Kidney glomerular epithelial cell (primary cell): Measurements from ENCODE around the gene GGT6.
"Not testable (repeated sequence)": the region's sequence is repeated elsewhere in the genome, so short reads cannot be mapped to it uniquely, and the experiment has no call there.

ENCODE experiments used
- DNase-seq: peaks from one replicate; lab custom pipeline; 2025; lab: John Stamatoyannopoulos, UW

Gene GGT6, protein sequence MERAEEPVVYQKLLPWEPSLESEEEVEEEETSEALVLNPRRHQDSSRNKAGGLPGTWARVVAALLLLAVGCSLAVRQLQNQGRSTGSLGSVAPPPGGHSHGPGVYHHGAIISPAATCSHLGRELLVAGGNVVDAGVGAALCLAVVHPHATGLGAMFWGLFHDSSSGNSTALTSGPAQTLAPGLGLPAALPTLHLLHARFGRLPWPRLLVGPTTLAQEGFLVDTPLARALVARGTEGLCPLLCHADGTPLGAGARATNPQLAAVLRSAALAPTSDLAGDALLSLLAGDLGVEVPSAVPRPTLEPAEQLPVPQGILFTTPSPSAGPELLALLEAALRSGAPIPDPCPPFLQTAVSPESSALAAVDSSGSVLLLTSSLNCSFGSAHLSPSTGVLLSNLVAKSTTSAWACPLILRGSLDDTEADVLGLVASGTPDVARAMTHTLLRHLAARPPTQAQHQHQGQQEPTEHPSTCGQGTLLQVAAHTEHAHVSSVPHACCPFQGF

GRCh38 chr17:4560421-4560820, at the start of gene GGT6:
TSS of gene GGT6 (minus strand) at chr17:4560577. CDS start at chr17:4560521, 56 bp downstream.
- DNase-seq, result no peak

DNA sequence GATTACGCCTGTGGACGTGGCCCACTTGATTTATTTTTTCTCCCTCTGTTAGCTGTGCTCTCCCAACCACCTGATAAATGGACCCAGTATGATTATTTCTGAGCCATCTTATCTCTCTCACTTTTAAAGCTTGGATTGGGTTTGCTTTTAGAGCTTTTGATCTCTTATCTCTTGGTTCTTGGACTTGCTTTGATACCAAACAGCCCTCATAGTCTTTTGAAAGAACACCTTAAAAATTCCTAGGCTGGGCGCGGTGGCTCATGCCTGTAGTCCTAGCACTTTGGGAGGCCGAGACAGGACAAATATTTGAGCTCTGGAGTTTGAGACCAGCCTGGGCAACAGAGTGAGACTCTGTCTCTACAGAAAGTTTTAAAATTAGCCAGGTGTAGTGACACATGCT, 49.8 kb upstream of the GGT6 start:
- no peak for DNase-seq

- DNase-seq, result no peak
Measured at GRCh38 chr17:4609761-4610160, 49.4 kb upstream of the GGT6 start.

- DNase-seq, result peak; percentile 62
Measured at GRCh38 chr17:4607773-4608187, 47.4 kb upstream of the GGT6 start.

DNA sequence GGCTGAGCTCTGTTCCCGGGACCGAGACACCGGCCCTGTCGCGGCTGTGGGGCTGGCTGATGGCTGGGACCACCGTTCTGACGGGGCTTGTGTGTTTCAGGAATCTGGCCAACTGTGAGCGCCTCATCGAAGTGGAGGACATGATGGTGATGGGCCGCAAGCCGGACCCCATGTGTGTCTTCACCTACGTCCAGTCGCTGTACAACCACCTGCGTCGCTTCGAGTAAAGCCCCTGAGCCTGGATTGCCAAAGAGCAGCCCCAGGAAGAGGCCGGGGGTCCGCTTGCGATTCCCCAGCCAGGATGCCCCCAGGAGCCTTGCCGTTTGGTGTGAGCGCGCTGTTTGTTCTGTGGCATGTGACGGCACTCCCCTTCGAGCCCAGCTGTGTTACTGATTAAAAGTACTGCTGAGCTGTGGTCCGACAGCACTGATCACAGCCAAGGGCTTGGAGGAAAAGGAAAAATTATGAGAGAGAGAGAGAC, 46.9 kb upstream of the GGT6 start:
- no peak for DNase-seq

DNA sequence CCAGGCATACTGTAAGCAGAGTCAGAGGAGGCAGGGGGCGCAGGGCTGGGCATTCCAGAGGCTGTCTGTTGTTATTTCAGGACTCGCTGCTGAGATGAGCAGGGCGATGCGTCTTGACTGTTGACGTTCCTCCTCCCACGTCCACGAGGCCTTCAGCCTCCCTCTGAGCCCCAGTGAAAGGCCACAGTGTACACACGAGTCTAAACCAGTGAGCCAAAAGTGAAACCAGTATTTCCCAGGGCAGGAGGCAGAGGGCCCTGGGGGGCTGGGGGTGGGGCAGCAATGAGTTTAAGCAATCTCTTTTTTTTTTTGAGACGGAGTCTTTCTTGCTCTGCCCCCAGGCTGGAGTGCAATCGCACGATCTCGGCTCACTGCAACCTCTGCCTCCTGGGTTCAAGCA, 45.4 kb upstream of the GGT6 start:
- no peak for DNase-seq

GRCh38 chr17:4604736-4605135, 44.4 kb upstream of the GGT6 start:
- not testable (repeated sequence) for DNase-seq

DNA sequence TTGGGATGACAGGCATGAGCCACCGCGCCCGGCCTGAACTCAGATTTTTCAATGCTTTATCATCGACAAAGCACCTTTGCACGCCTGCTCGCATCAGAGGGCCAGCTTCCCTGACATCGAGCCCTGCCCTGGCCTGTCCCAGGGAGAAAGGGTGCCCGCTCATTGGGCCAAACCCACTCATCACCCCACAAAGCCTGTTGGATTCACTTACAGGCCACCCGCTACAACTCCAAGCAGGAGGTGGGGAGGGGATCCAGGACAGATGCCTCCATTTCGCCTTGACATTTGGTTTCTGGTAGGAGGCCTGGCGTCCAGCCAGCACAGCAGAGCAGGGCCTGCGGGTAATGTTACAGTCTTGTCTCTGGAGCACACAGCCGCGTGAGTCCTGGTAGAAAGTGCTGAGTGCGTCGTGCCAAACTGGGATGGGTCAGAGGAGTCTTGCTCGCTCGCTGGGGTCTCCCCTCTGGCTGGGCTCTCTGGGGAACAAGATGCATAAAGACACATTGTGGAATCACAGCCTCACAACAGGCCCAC, 43.8 kb upstream of the GGT6 start:
- DNase-seq, result no peak

DNA sequence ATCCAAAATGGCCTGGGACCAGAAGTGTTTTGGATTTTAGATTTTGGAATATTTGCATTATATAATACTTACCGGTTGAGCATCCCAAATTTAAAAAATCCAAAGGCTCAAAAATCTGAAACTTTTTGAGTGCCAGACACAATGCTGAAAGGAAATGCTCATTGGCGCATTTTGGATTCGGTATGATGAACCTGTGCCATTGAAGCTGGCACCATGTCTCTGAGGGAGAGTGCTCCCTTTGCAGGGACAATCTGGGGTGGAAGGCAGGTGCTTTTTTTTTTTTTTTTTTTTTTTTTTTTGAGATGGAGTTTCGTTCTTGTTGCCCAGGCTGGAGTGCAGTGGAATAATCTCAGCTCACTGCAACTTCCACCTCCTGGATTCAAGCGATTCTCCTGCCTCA, 41.7 kb upstream of the GGT6 start:
- no peak for DNase-seq

DNA sequence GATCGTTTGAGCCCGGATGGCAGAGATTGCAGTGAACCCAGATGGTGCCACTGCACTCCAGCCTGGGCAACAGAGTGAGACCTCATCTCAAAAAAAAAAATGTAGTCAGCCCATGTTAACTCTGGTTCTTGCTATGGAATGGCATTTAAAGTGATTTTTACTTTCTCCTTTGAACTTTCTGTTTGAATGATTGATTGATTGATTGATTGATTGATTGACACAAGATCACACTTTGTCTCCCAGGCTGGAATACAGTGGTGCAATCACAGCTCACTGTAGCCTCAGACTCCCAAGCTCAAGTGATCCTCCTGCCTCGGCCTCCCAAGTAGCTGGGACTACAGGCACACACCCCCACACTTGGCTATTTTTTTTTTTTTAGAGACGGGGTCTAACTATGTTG, 40.9 kb upstream of the GGT6 start:
- no peak for DNase-seq

DNA sequence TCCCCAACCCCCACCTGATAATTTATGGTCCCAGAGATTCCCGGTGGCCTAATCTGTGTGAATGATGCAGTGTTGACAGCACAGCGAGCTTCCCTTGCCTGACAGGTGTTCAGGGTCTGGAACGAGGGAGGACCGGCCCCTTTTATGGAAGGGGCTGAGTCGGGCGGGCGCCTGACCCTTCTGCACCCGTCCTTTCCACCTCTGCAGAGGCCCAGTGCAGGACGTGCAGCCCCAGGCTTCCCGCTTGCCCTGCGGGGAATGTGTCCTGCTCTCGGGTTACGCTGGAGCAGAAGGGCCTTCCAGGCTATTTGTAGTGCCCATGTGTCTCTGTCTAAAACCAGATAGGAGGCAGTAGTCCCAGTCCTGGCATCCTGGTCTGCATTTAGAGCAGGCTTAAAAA, 40.2 kb upstream of the GGT6 start:
- no peak for DNase-seq

- peak; percentile 58 for DNase-seq
Measured at GRCh38 chr17:4599505-4600281, 39.3 kb upstream of the GGT6 start.

DNA sequence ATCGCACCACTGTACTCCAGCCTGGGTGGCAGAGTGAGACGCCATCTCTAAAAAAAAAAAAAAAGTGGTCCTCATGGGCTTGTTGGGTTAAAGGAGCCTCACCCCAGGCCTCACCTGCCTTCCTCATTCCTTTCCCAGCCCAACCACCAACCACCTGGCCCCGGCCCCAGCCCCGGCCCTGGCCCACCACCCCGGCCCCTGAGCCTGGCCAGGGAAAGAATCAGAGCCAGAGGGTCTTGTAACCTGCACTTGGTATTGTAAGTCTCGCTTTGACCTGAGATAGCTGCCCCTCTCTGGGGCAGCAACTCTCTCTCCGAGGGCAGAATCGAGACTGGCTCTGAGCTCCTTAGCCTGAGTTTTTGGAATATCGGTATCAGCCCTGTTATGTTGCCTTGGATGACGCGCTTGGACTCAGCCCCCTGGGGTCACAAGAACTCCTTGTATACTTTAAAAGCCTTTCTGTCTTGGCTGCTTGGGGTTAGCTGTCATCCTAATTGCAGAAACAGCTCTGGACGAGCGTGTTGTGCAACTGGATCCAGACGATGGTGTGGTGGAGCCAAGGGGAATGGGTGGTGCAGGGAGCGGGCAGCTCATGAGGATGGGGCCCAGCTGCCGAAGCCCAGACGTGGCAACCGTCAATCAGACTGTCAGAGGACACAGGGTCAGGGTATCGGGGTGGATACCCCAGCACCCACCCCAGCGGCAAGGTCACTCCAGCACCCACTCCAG, 38.6 kb upstream of the GGT6 start:
- DNase-seq, result no peak

- no peak for DNase-seq
Measured at GRCh38 chr17:4597975-4598374, 37.6 kb upstream of the GGT6 start.

GRCh38 chr17:4596636-4597380, 36.4 kb upstream of the GGT6 start:
- DNase-seq, result no peak

DNA sequence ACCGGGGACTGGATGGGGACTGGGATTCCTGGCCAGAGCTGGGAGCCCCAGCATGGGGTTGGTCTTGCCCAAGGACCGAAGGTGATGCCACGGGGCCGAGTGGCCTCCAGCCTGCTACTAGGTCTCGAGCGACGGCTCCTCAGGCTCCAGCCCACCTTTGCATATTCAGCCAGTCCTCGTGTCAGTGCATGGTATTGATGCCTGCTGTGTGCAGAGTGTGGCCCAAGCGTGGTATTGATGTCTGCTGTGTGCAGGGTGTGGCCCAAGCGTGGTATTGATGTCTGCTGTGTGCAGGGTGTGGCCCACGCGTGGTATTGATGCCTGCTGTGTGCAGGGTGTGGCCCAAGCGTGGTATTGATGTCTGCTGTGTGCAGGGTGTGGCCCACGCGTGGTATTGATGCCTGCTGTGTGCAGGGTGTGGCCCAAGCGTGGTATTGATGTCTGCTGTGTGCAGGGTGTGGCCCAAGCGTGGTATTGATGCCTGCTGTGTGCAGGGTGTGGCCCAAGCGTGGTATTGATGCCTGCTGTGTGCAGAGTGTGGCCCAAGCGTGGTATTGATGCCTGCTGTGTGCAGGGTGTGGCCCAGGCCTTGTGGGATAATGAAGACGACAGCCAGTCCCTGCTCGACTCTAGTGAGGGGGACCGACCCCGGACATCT, 35.4 kb upstream of the GGT6 start:
- not testable (repeated sequence) for DNase-seq

DNA sequence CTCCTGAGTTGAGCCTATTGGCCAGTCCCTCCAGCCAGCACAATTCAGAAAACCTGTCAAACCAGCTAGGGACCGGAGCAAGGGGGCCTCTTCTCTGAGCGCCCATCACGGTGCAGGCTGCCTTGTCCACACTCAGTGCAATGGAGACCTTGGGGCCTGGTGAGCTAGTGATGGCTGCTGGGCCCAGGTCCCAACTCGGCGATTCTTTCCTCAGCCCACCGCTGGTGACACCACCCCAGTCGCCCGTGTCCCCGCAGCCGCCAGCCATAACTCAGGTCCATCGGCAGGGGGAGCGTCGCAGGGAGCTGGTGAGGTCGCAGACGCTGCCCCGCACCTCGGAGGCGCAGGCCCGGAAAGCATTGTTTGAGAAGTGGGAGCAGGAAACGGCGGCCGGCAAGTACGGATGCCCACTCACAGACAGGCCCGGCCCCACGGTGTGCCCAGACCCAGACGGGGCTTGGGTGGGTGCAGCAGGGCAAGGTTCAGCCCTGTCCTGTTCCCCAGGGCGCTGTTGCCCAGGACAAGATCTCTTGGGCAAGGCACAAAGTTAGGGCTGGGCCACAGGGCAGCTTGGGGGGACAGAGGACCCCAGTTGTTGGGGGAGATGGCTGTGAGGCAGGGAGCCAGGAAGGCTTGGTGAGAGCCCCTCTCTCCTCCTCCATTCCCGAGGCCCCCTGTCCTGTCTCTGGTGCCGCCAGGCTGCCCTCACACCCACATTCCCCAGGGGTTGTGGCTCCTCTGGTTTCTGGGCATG, 34.7 kb upstream of the GGT6 start:
- no peak for DNase-seq

- no peak for DNase-seq
Measured at GRCh38 chr17:4594406-4594805, 34.0 kb upstream of the GGT6 start.

DNA sequence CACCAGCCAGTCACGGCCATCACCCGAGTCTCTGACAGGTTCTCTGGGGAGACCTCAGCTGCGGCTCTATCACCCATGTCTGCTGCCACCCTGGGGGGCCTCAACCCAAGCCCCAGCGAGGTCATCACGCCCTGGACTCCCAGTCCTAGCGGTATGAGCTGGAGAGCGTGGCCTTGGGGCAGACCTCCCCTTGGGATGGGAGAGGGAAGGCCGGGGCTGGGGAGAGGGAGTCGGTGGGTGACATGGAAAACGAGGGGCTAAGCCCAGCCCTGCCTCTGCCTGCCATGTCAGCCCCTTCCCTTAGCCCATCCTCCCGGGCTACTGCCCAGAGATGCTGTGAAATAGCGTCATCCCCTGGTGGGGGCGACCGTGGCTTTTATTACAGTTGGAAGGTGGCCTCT, 32.6 kb upstream of the GGT6 start:
- DNase-seq, result no peak
